Lower leg skin (tissue), 3 donors: Measurements from ENCODE around the gene TBC1D23.

Experiments
- CTCF ChIP-seq, 3 donors: fragments of 450-650 bp; IDR thresholded peaks; one replicate each; pipeline ENCODE4 v1.5.1; 2016; ENCODE audit warnings: antibody characterized with exemption in 3 of 3, mild to moderate bottlenecking in 3 of 3, moderate library complexity in 2 of 3
- POLR2A ChIP-seq, 2 donors: fragments of 450-650 bp; IDR thresholded peaks; one replicate each; pipeline ENCODE4 v1.6.1; 2016 to 2017; ENCODE audit warnings: antibody characterized with exemption in 2 of 2, mild to moderate bottlenecking in 1 of 2, moderate library complexity in 1 of 2

GRCh38 chr3:100269001-100269400, 8.2 kb downstream of the TBC1D23 start:
- no peak for TF ChIP-seq POLR2A (IDR thresholded peaks at IDR 0.05)
- no peak for TF ChIP-seq CTCF (IDR thresholded peaks at IDR 0.05)
